ENCODE data around the gene CHST1. TPM values are rescaled to one million over a fixed set of nuclear protein-coding genes. Genes with fewer than 3 reads are reported as not detected.

CHST1 gene
- total and polyA plus RNA-seq, 2 experiments from 2014 or later: 0.84 to 2.7 TPM

DNA sequence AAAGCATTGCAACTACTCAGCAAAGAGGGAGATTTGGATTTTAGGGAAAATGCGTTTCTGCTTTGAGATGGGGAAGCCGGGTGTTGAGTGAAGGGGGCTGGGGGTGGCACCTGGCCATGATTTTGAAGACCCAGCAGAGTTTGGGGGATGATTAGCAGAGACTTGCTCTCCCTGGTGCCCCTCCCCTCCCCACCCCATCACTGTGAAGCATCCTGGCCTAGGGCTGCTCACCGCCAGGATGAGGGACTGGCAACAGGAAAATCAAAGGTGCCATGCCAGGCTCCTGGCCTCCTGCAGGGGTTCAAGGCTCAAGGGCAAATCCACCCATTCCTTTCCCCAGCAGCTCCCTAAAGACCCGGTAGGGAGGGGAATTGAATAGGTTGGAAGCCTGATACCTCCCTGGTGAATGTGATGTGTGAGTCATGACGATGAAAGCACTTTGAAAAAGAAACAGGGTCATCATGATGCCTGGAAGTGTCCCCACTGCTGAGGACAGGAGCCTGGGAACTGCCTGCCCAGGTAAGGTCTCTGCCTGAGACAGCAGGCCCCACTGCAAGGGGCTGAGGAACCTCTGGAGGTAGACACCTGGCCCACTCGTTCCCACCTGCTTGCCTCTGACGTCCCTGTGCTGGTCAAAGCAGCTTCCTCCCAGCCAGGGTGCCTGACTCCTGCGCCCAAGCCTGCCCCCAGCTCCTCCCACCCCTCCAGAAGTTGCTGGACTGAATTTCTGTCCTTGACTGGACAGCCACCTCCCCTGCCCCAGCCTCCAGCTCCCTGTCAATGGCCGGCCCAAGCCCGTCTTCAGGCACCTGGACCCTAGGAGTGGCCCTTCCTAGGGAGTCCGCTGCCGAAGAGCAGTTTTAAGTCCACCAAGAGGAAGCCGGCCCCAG is 1.7 kb downstream of the CHST1 start:
- Histone ChIP-seq H3K9me2 (ENCODE audit: insufficient read depth) (no peaks in the 10 kb centered on the region), H3K27ac (ENCODE audit: low read depth) (no peak overlapping the region), H3K4me1 (ENCODE audit: insufficient read depth) (peaks cover 24% of the 10 kb centered on the region), H3K4me3 (peak overlapping the region; percentile 79), H3K79me2 (replicated peaks; ENCODE audit: insufficient read depth) (no peaks in the 10 kb centered on the region), H3K27me3 (ENCODE audit: insufficient read depth) (peaks cover 48% of the 10 kb centered on the region), H4K20me1 (replicated peaks; ENCODE audit: insufficient read depth) (no peaks in the 10 kb centered on the region), H3K4me2 (peak overlapping the region; percentile 94), H3F3A (replicated peaks; ENCODE audit: low read depth) (no peaks in the 10 kb centered on the region), H2AFZ (peak overlapping the region; percentile 92), H3K36me3 (ENCODE audit: insufficient read depth) (no peaks in the 10 kb centered on the region)
- H3K27me3 Mint-ChIP-seq (ENCODE audit: insufficient read depth, low read depth, poor library complexity): peaks cover 46% of the 10 kb centered on the region
- no peaks in the 10 kb centered on the region for H3K9me3 Mint-ChIP-seq
- DNase-seq (ENCODE audit: low spot score): no peak
- TF ChIP-seq EZH2 (IDR thresholded peaks at IDR 0.05; ENCODE audit: low read depth, unreplicated experiment) (no peak), NANOG (IDR thresholded peaks at IDR 0.05; ENCODE audit: borderline replicate concordance) (no peak), ZNF114 (CRISPR knock-in tag; IDR thresholded peaks at IDR 0.05) (no peak), CREB1 (CRISPR knock-in tag; IDR thresholded peaks at IDR 0.05; ENCODE audit: low read depth) (no peak), JUNB (IDR thresholded peaks at IDR 0.05; ENCODE audit: unreplicated experiment) (no peak), POLR2AphosphoS5 (IDR thresholded peaks at IDR 0.05; ENCODE audit: low read depth) (no peak), ZNF331 (CRISPR knock-in tag; IDR thresholded peaks at IDR 0.05; ENCODE audit: low read depth) (no peak), EZH2phosphoT487 (IDR thresholded peaks at IDR 0.05; ENCODE audit: unreplicated experiment) (no peak), STAT1 (IDR thresholded peaks at IDR 0.05; ENCODE audit: unreplicated experiment) (no peak)
- TF ChIP-seq, protein P1, sequence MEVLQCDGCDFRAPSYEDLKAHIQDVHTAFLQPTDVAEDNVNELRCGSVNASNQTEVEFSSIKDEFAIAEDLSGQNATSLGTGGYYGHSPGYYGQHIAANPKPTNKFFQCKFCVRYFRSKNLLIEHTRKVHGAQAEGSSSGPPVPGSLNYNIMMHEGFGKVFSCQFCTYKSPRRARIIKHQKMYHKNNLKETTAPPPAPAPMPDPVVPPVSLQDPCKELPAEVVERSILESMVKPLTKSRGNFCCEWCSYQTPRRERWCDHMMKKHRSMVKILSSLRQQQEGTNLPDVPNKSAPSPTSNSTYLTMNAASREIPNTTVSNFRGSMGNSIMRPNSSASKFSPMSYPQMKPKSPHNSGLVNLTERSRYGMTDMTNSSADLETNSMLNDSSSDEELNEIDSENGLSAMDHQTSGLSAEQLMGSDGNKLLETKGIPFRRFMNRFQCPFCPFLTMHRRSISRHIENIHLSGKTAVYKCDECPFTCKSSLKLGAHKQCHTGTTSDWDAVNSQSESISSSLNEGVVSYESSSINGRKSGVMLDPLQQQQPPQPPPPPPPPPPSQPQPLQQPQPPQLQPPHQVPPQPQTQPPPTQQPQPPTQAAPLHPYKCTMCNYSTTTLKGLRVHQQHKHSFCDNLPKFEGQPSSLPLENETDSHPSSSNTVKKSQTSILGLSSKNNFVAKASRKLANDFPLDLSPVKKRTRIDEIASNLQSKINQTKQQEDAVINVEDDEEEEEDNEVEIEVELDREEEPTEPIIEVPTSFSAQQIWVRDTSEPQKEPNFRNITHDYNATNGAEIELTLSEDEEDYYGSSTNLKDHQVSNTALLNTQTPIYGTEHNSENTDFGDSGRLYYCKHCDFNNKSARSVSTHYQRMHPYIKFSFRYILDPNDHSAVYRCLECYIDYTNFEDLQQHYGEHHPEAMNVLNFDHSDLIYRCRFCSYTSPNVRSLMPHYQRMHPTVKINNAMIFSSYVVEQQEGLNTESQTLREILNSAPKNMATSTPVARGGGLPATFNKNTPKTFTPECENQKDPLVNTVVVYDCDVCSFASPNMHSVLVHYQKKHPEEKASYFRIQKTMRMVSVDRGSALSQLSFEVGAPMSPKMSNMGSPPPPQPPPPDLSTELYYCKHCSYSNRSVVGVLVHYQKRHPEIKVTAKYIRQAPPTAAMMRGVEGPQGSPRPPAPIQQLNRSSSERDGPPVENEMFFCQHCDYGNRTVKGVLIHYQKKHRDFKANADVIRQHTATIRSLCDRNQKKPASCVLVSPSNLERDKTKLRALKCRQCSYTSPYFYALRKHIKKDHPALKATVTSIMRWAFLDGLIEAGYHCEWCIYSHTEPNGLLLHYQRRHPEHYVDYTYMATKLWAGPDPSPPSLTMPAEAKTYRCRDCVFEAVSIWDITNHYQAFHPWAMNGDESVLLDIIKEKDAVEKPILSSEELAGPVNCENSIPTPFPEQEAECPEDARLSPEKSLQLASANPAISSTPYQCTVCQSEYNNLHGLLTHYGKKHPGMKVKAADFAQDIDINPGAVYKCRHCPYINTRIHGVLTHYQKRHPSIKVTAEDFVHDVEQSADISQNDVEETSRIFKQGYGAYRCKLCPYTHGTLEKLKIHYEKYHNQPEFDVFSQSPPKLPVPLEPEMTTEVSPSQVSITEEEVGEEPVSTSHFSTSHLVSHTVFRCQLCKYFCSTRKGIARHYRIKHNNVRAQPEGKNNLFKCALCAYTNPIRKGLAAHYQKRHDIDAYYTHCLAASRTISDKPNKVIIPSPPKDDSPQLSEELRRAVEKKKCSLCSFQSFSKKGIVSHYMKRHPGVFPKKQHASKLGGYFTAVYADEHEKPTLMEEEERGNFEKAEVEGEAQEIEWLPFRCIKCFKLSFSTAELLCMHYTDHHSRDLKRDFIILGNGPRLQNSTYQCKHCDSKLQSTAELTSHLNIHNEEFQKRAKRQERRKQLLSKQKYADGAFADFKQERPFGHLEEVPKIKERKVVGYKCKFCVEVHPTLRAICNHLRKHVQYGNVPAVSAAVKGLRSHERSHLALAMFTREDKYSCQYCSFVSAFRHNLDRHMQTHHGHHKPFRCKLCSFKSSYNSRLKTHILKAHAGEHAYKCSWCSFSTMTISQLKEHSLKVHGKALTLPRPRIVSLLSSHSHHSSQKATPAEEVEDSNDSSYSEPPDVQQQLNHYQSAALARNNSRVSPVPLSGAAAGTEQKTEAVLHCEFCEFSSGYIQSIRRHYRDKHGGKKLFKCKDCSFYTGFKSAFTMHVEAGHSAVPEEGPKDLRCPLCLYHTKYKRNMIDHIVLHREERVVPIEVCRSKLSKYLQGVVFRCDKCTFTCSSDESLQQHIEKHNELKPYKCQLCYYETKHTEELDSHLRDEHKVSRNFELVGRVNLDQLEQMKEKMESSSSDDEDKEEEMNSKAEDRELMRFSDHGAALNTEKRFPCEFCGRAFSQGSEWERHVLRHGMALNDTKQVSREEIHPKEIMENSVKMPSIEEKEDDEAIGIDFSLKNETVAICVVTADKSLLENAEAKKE (CRISPR knock-in tag; IDR thresholded peaks at IDR 0.05): no peak
- TF ChIP-seq, protein P2, sequence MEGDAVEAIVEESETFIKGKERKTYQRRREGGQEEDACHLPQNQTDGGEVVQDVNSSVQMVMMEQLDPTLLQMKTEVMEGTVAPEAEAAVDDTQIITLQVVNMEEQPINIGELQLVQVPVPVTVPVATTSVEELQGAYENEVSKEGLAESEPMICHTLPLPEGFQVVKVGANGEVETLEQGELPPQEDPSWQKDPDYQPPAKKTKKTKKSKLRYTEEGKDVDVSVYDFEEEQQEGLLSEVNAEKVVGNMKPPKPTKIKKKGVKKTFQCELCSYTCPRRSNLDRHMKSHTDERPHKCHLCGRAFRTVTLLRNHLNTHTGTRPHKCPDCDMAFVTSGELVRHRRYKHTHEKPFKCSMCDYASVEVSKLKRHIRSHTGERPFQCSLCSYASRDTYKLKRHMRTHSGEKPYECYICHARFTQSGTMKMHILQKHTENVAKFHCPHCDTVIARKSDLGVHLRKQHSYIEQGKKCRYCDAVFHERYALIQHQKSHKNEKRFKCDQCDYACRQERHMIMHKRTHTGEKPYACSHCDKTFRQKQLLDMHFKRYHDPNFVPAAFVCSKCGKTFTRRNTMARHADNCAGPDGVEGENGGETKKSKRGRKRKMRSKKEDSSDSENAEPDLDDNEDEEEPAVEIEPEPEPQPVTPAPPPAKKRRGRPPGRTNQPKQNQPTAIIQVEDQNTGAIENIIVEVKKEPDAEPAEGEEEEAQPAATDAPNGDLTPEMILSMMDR (conservative IDR thresholded peaks at IDR 0.05; ENCODE audit: low read depth in 2 of 2): no peak
- TF ChIP-seq, protein P3, sequence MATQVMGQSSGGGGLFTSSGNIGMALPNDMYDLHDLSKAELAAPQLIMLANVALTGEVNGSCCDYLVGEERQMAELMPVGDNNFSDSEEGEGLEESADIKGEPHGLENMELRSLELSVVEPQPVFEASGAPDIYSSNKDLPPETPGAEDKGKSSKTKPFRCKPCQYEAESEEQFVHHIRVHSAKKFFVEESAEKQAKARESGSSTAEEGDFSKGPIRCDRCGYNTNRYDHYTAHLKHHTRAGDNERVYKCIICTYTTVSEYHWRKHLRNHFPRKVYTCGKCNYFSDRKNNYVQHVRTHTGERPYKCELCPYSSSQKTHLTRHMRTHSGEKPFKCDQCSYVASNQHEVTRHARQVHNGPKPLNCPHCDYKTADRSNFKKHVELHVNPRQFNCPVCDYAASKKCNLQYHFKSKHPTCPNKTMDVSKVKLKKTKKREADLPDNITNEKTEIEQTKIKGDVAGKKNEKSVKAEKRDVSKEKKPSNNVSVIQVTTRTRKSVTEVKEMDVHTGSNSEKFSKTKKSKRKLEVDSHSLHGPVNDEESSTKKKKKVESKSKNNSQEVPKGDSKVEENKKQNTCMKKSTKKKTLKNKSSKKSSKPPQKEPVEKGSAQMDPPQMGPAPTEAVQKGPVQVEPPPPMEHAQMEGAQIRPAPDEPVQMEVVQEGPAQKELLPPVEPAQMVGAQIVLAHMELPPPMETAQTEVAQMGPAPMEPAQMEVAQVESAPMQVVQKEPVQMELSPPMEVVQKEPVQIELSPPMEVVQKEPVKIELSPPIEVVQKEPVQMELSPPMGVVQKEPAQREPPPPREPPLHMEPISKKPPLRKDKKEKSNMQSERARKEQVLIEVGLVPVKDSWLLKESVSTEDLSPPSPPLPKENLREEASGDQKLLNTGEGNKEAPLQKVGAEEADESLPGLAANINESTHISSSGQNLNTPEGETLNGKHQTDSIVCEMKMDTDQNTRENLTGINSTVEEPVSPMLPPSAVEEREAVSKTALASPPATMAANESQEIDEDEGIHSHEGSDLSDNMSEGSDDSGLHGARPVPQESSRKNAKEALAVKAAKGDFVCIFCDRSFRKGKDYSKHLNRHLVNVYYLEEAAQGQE (IDR thresholded peaks at IDR 0.05; ENCODE audit: unreplicated experiment): no peak
- peaks cover 46% of the 10 kb centered on the region for H3K4me1 Mint-ChIP-seq
- H3K27ac Mint-ChIP-seq: no peak overlapping the region
- peak; percentile 7 for ATAC-seq
- H3K4me3 Mint-ChIP-seq: peak overlapping the region; percentile 56
- H3K36me3 Mint-ChIP-seq (ENCODE audit: low read depth): no peaks in the 10 kb centered on the region

Data from GM23338 (cell line).